Measurements from ENCODE around the gene VIPR2.
"Not testable (repeated sequence)": the region's sequence is repeated elsewhere in the genome, so short reads cannot be mapped to it uniquely, and the experiment has no call there.

VIPR2 gene

GRCh38 chr7:159103382-159104187, 41.1 kb downstream of the VIPR2 start:
- no peak for DNase-seq

- no peak for DNase-seq
These were observed 41.8 kb downstream of the VIPR2 start for GRCh38 chr7:159102681-159103381.

- not testable (repeated sequence) for DNase-seq
These were observed 43.0 kb downstream of the VIPR2 start for GRCh38 chr7:159101661-159102091.

- not testable (repeated sequence) for DNase-seq
These were observed 43.6 kb downstream of the VIPR2 start for GRCh38 chr7:159101083-159101395.

- DNase-seq, result not testable (repeated sequence)
These were observed 44.2 kb downstream of the VIPR2 start for GRCh38 chr7:159100281-159101082.

- no peak for DNase-seq
These were observed 44.9 kb downstream of the VIPR2 start for GRCh38 chr7:159099711-159100231.

- DNase-seq, result no peak
These were observed 45.6 kb downstream of the VIPR2 start for GRCh38 chr7:159098811-159099655.

- DNase-seq, result no peak
These were observed 46.3 kb downstream of the VIPR2 start for GRCh38 chr7:159098424-159098786.

- DNase-seq, result no peak
These were observed 46.8 kb downstream of the VIPR2 start for GRCh38 chr7:159097661-159098423.

- no peak for DNase-seq
These were observed 47.7 kb downstream of the VIPR2 start for GRCh38 chr7:159096736-159097581.

GRCh38 chr7:159095979-159096411, 48.7 kb downstream of the VIPR2 start:
- DNase-seq, result no peak

GRCh38 chr7:159094919-159095915, 49.5 kb downstream of the VIPR2 start:
- DNase-seq, result no peak

- DNase-seq, result no peak
These were observed 50.5 kb downstream of the VIPR2 start for GRCh38 chr7:159094023-159094740.

GRCh38 chr7:159093351-159093971, 51.2 kb downstream of the VIPR2 start:
- no peak for DNase-seq

- DNase-seq, result no peak
These were observed 52.0 kb downstream of the VIPR2 start for GRCh38 chr7:159092701-159093121.

GRCh38 chr7:159091480-159092475, 52.9 kb downstream of the VIPR2 start:
- DNase-seq, result no peak

- DNase-seq, result no peak
These were observed 53.6 kb downstream of the VIPR2 start for GRCh38 chr7:159091041-159091440.
